PC-9 (cell line): Measurements from ENCODE around the gene CLTCL1. TPM values are rescaled to one million over a fixed set of nuclear protein-coding genes. Genes with fewer than 3 reads are reported as not detected.

Experiments
- BruUV-seq: library from RNA; stranded (reverse); fragments of 400-500 nt; replicated peaks from 2 replicates; lab custom pipeline; 2021; lab: Mats Ljungman, UMichigan
- CTCF ChIA-PET: fragments of 300-600 bp; sonication (Branson Sonifier 250); formaldehyde crosslinking; loops from one replicate; lab custom pipeline; 2022; ENCODE audit warnings: antibody characterized with exemption; lab: Charles Lee
- POLR2A ChIA-PET: fragments of 300-600 bp; sonication (Branson Sonifier 250); formaldehyde crosslinking; loops from one replicate; lab custom pipeline; 2022; ENCODE audit warnings: antibody characterized with exemption; ENCODE audit not compliant: unreplicated experiment; lab: Charles Lee
- DNase-seq, 2 experiments: peaks; one replicate each; pipeline versions ENCODE4 v3.0.0 to v3.0.0-alpha.2; 2015 to 2022; ENCODE audit warnings: mixed read lengths in 1 of 2
- H2AFZ ChIP-seq: fragments of 200-600 bp; sonication (generic); 2 replicates; pipeline ENCODE4 v1.8.1; 2017; ENCODE audit warnings: antibody characterized with exemption
- H3F3A ChIP-seq: fragments of 200-600 bp; sonication (generic); 2 replicates; pipeline ENCODE4 v1.8.1; 2017; ENCODE audit warnings: antibody characterized with exemption, mild to moderate bottlenecking, low read depth; ENCODE audit not compliant: insufficient read depth
- H3K27ac ChIP-seq: fragments of 200-600 bp; sonication (generic); 2 replicates; pipeline ENCODE4 v1.6.1; 2016; ENCODE audit warnings: mixed run types
- H3K27me3 ChIP-seq: fragments of 200-600 bp; sonication (generic); 2 replicates; pipeline ENCODE4 v1.6.1; 2016; ENCODE audit warnings: low read depth, mixed run types; ENCODE audit not compliant: insufficient read depth
- H3K36me3 ChIP-seq: fragments of 200-600 bp; sonication (generic); 2 replicates; pipeline ENCODE4 v1.6.1; 2016; ENCODE audit warnings: low read depth, mixed run types
- H3K4me1 ChIP-seq: fragments of 200-600 bp; sonication (generic); replicated peaks from 2 replicates; pipeline ENCODE4 v1.6.1; 2016; ENCODE audit warnings: mixed run types; ENCODE audit not compliant: insufficient read depth
- H3K4me2 ChIP-seq: fragments of 200-600 bp; sonication (generic); 2 replicates; pipeline ENCODE4 v1.6.1; 2017; ENCODE audit warnings: mixed run types
- H3K4me3 ChIP-seq: fragments of 200-600 bp; sonication (generic); 2 replicates; pipeline ENCODE4 v1.6.1; 2016; ENCODE audit warnings: mixed run types
- H3K79me2 ChIP-seq: fragments of 200-600 bp; sonication (generic); 2 replicates; pipeline ENCODE4 v1.6.1; 2017; ENCODE audit warnings: low read depth, mixed run types
- H3K9me2 ChIP-seq: fragments of 200-600 bp; sonication (generic); 2 replicates; pipeline ENCODE4 v1.8.1; 2017; ENCODE audit warnings: mild to moderate bottlenecking; ENCODE audit not compliant: insufficient read depth
- H3K9me3 ChIP-seq: fragments of 200-600 bp; sonication (generic); 2 replicates; pipeline ENCODE4 v1.8.1; 2016; ENCODE audit warnings: low read depth; ENCODE audit not compliant: insufficient read depth
- H4K20me1 ChIP-seq: fragments of 200-600 bp; sonication (generic); 2 replicates; pipeline ENCODE4 v1.8.1; 2017; ENCODE audit not compliant: insufficient read depth
- CTCF ChIP-seq: fragments of 200-600 bp; sonication (generic); conservative IDR thresholded peaks from 2 replicates; pipeline ENCODE4 v1.6.1; 2017; ENCODE audit warnings: mixed run types, antibody characterized with exemption, mild to moderate bottlenecking, moderate library complexity
- EZH2 ChIP-seq: fragments of 200-600 bp; sonication (generic); IDR thresholded peaks from 2 replicates; pipeline ENCODE4 v1.8.0; 2017; ENCODE audit warnings: antibody characterized with exemption, low read depth
- intact Hi-C: fragments of 100-400 bp; cut with micrococcal nuclease; formaldehyde crosslinking; loops from one replicate; pipeline ENCODE4 v1.10.0; 2022; ENCODE audit not compliant: unreplicated experiment
- total RNA-seq: library from RNA; stranded (reverse); gene quantifications from 2 replicates; pipeline ENCODE4 v1.2.3, GENCODE V29; 2021

The CLTCL1 gene
- total RNA-seq, 1 experiment from 2014 or later, result 7.2 TPM

GRCh38 chr22:19208287-19208847, 83.2 kb downstream of the CLTCL1 start:
- no peaks in the 10 kb centered on the region for H3K79me2 ChIP-seq
- no peaks in the 10 kb centered on the region for H3K36me3 ChIP-seq
- no peak overlapping the region for H3K27ac ChIP-seq
- no peak overlapping the region for H3K4me3 ChIP-seq
- no peak for DNase-seq
- H3K9me3 ChIP-seq, result no peaks in the 10 kb centered on the region
- H3K27me3 ChIP-seq, result no peaks in the 10 kb centered on the region
- H3F3A ChIP-seq, result no peaks in the 10 kb centered on the region
- intact Hi-C loops, result no loop called here
- H3K4me2 ChIP-seq, result no peak overlapping the region
- BruUV-seq, result no TSS peak
- POLR2A ChIA-PET, result no interaction called here
- H4K20me1 ChIP-seq, result no peaks in the 10 kb centered on the region
- no peaks in the 10 kb centered on the region for H3K9me2 ChIP-seq
- no peaks in the 10 kb centered on the region for H3K4me1 ChIP-seq
- H2AFZ ChIP-seq, result no peak overlapping the region
- CTCF ChIA-PET, result no interaction called here
- TF ChIP-seq CTCF (no peak), EZH2 (no peak)

- POLR2A ChIA-PET, result no interaction called here
- TF ChIP-seq CTCF, result no peak
- no peak for TF ChIP-seq EZH2
- no peaks in the 10 kb centered on the region for H4K20me1 ChIP-seq
- no peaks in the 10 kb centered on the region for H3K9me2 ChIP-seq
- H3K4me3 ChIP-seq, result no peak overlapping the region
- no peaks in the 10 kb centered on the region for H3K4me1 ChIP-seq
- no peaks in the 10 kb centered on the region for H3K79me2 ChIP-seq
- no peak overlapping the region for H3K4me2 ChIP-seq
- no peaks in the 10 kb centered on the region for H3F3A ChIP-seq
- H3K27me3 ChIP-seq, result no peaks in the 10 kb centered on the region
- no peak for DNase-seq
- no peak overlapping the region for H3K27ac ChIP-seq
- H3K36me3 ChIP-seq, result no peaks in the 10 kb centered on the region
- H3K9me3 ChIP-seq, result no peaks in the 10 kb centered on the region
- CTCF ChIA-PET, result no interaction called here
- no TSS peak for BruUV-seq
- intact Hi-C loops, result no loop called here
- no peak overlapping the region for H2AFZ ChIP-seq
Measured at GRCh38 chr22:19207884-19208283, 83.6 kb downstream of the CLTCL1 start.

GRCh38 chr22:19207401-19207808, 84.1 kb downstream of the CLTCL1 start:
- H3K27me3 ChIP-seq, result no peaks in the 10 kb centered on the region
- no peak overlapping the region for H3K4me2 ChIP-seq
- no peaks in the 10 kb centered on the region for H3K36me3 ChIP-seq
- no peaks in the 10 kb centered on the region for H3K9me3 ChIP-seq
- H2AFZ ChIP-seq, result no peak overlapping the region
- ChIA-PET POLR2A (no interaction called here), CTCF (no interaction called here)
- no TSS peak for BruUV-seq
- no peak for DNase-seq
- H3F3A ChIP-seq, result no peaks in the 10 kb centered on the region
- no peaks in the 10 kb centered on the region for H4K20me1 ChIP-seq
- no peaks in the 10 kb centered on the region for H3K9me2 ChIP-seq
- no peaks in the 10 kb centered on the region for H3K4me1 ChIP-seq
- intact Hi-C loops, result no loop called here
- no peaks in the 10 kb centered on the region for H3K79me2 ChIP-seq
- no peak overlapping the region for H3K27ac ChIP-seq
- H3K4me3 ChIP-seq, result no peak overlapping the region
- TF ChIP-seq CTCF (no peak), EZH2 (no peak)
